Cardiac septum (tissue), 1 donor: ENCODE measurements around the gene XYLT1. TPM values are rescaled to one million over a fixed set of nuclear protein-coding genes. Genes with fewer than 3 reads are reported as not detected.

ENCODE experiments used
- DNase-seq: peaks from one replicate; pipeline ENCODE4 v3.0.0-alpha.2; 2020; ENCODE audit warnings: low spot score
- intact Hi-C: fragments of 100-400 bp; cut with DNase I; formaldehyde crosslinking; loops from one replicate; pipeline ENCODE4 v1.14.0; 2022
- total RNA-seq: library from RNA; stranded (reverse); fragmentation: NEBNext Ultra II Directional; extraction: Animal tissue kit (Norgen Biotek cat#: 25700); gene quantifications from one replicate; pipeline ENCODE4 v1.2.1, GENCODE V29; 2021
- donor health status: DM: no; HTN: no; CAD: no.

XYLT1 gene
- total RNA-seq, 1 donor from 2014 or later, result 2.9 TPM

GRCh38 chr16:17260276-17260849 is 210.4 kb downstream of the XYLT1 start:
- intact Hi-C loops, result no loop called here
- no peak for DNase-seq

- intact Hi-C loops, result no loop called here
These were observed 210.9 kb downstream of the XYLT1 start for GRCh38 chr16:17259751-17260270.

GRCh38 chr16:17258848-17259713 is 211.7 kb downstream of the XYLT1 start:
- intact Hi-C loops, result no loop called here
- peak; percentile 66 for DNase-seq

More at GRCh38 chr16:17259751-17260270, 210.9 kb downstream of the XYLT1 start:
- DNase-seq, result no peak

- no peak for DNase-seq
- intact Hi-C loops, result no loop called here
These were observed 212.6 kb downstream of the XYLT1 start for GRCh38 chr16:17258077-17258599.

GRCh38 chr16:17257426-17258023 is 213.2 kb downstream of the XYLT1 start:
- DNase-seq, result no peak
- intact Hi-C loops, result no loop called here

- intact Hi-C loops, result no loop called here
- no peak for DNase-seq
These were observed 218.1 kb downstream of the XYLT1 start for GRCh38 chr16:17252701-17253100.

- intact Hi-C loops, result no loop called here
- DNase-seq, result no peak
These were observed 218.7 kb downstream of the XYLT1 start for GRCh38 chr16:17252064-17252463.

GRCh38 chr16:17251496-17251895 is 219.3 kb downstream of the XYLT1 start:
- intact Hi-C loops, result no loop called here
- DNase-seq, result no peak

- intact Hi-C loops, result no loop called here
- DNase-seq, result peak; percentile 14
These were observed 223.6 kb downstream of the XYLT1 start for GRCh38 chr16:17246974-17247732.

GRCh38 chr16:17246268-17246885 is 224.4 kb downstream of the XYLT1 start:
- intact Hi-C loops, result no loop called here
- DNase-seq, result peak; percentile 44

GRCh38 chr16:17245776-17246175 is 225.0 kb downstream of the XYLT1 start:
- peak; percentile 1 for DNase-seq
- intact Hi-C loops, result no loop called here

GRCh38 chr16:17244872-17245551 is 225.7 kb downstream of the XYLT1 start:
- DNase-seq, result peak; percentile 19
- intact Hi-C loops, result no loop called here

- peak; percentile 51 for DNase-seq
- intact Hi-C loops, result no loop called here
These were observed 229.4 kb downstream of the XYLT1 start for GRCh38 chr16:17241264-17241835.

- intact Hi-C loops, result no loop called here
- peak; percentile 38 for DNase-seq
These were observed 232.3 kb downstream of the XYLT1 start for GRCh38 chr16:17238285-17239028.

GRCh38 chr16:17237350-17237944 is 233.3 kb downstream of the XYLT1 start:
- intact Hi-C loops, result no loop called here
- DNase-seq, result peak; percentile 57

GRCh38 chr16:17235147-17235815 is 235.5 kb downstream of the XYLT1 start:
- intact Hi-C loops, result no loop called here
- DNase-seq, result peak; percentile 17
